ENCODE results near the gene ARHGAP30. TPM values are rescaled to one million over a fixed set of nuclear protein-coding genes. Genes with fewer than 3 reads are reported as not detected.

ARHGAP30 gene
- total and polyA plus RNA-seq, 2 experiments from 2014 or later = 0.21 TPM; not detected in 1

DNA sequence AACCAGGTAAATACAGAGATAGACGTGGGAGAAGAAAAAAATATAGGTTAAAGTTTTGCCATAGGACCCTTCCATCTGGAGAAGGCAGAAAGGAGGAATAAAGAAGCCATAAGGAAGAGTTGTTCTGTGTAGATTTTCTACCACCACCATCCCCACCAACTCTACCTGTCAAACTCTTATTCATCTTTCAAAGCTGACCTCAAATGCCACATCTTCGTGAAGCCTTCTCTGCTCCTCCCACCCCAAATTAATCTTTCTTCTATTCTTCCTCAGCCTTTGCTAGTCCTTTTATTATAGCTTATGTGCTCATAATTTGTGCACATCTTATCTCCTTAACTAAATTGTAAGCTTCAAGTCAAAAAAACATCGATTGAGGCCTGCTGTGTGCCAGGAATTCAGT lies 20.9 kb upstream of the ARHGAP30 start:
- DNase-seq = no peak
- H3K9me2 ChIP-seq (ENCODE audit: insufficient read depth) = no peaks in the 10 kb centered on the region
- no peaks in the 10 kb centered on the region for H3K79me2 ChIP-seq (ENCODE audit: insufficient read depth)
- no peaks in the 10 kb centered on the region for H4K20me1 ChIP-seq (ENCODE audit: insufficient read depth)
- no peak overlapping the region for H3K4me2 ChIP-seq (ENCODE audit: unreplicated experiment)
- in situ Hi-C loops (cut with MboI) = loop anchor here (10.0 kb wide), 1 partner anchor 96 kb away; no protein-coding TSS in a partner anchor
- 80 to 92% methylated on average over 3 of the region's 3 CpGs for WGBS, 2 experiments (ENCODE audit: low coverage in 1 of 2, low lambda C conversion rate in 2 of 2, missing lambda C conversion rate in 2 of 2)
- H3K9me3 ChIP-seq (ENCODE audit: low read depth) = no peaks in the 10 kb centered on the region
- no peak for TF ChIP-seq EZH2 (IDR thresholded peaks at IDR 0.05; ENCODE audit: insufficient read depth, poor library complexity, severe bottlenecking)
- no peak for TF ChIP-seq EZH2phosphoT487 (IDR thresholded peaks at IDR 0.05; ENCODE audit: insufficient read depth, low read depth)
- H3K9ac ChIP-seq = no peak overlapping the region
- peaks cover 33% of the 10 kb centered on the region for H3K4me1 ChIP-seq (ENCODE audit: insufficient read depth)
- no peaks in the 10 kb centered on the region for H3K36me3 ChIP-seq (ENCODE audit: low read depth)
- no peaks in the 10 kb centered on the region for H3K27me3 ChIP-seq (replicated peaks; ENCODE audit: insufficient read depth)
- no peak overlapping the region for H3K4me3 ChIP-seq
- 0 out of 2 replicates have a peak, but pooled peaks cover 18% of the 10 kb centered on the region for H3F3A ChIP-seq (ENCODE audit: insufficient read depth)
- H2AFZ ChIP-seq = no peak overlapping the region
- H3K27ac ChIP-seq = no peak overlapping the region

DNA sequence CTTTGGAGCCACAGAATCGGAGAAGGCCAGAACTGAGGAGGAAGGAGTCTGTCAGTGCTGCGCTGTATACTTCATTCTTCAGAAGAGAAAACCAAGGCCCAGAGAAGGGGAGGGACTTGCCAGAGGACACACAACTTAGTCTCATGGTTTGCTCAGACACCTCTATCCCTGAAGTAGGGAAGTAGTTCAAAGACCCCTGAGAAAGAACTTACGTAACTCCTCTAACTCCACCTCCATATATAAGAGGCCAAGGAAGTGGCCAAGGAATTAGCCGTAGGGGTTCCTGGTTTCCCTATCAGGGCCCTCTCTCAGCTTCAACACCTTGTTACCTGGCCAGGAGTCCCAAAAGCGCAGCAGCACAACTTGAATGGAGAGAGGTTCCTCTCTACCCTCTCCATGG lies 20.2 kb upstream of the ARHGAP30 start:
- Histone ChIP-seq H3K27ac (no peak overlapping the region), H3K27me3 (replicated peaks; ENCODE audit: insufficient read depth) (no peaks in the 10 kb centered on the region), H3K36me3 (ENCODE audit: low read depth) (no peaks in the 10 kb centered on the region), H3K9ac (no peak overlapping the region), H4K20me1 (ENCODE audit: insufficient read depth) (no peaks in the 10 kb centered on the region), H3F3A (ENCODE audit: insufficient read depth) (0 out of 2 replicates have a peak, but pooled peaks cover 18% of the 10 kb centered on the region), H2AFZ (no peak overlapping the region), H3K9me2 (ENCODE audit: insufficient read depth) (no peaks in the 10 kb centered on the region), H3K4me3 (no peak overlapping the region), H3K4me1 (ENCODE audit: insufficient read depth) (peaks cover 39% of the 10 kb centered on the region), H3K4me2 (ENCODE audit: unreplicated experiment) (no peak overlapping the region), H3K9me3 (ENCODE audit: low read depth) (no peaks in the 10 kb centered on the region), H3K79me2 (ENCODE audit: insufficient read depth) (no peaks in the 10 kb centered on the region)
- no peak for DNase-seq
- TF ChIP-seq EZH2 (IDR thresholded peaks at IDR 0.05; ENCODE audit: insufficient read depth, poor library complexity, severe bottlenecking) = no peak
- no peak for TF ChIP-seq EZH2phosphoT487 (IDR thresholded peaks at IDR 0.05; ENCODE audit: insufficient read depth, low read depth)
- in situ Hi-C loops (cut with MboI) = loop anchor here (10.0 kb wide), 1 partner anchor 95 kb away; no protein-coding TSS in a partner anchor
- 96 to 97% methylated on average over 5 of the region's 5 CpGs for WGBS, 2 experiments (ENCODE audit: low coverage in 1 of 2, low lambda C conversion rate in 2 of 2, missing lambda C conversion rate in 2 of 2)

DNA sequence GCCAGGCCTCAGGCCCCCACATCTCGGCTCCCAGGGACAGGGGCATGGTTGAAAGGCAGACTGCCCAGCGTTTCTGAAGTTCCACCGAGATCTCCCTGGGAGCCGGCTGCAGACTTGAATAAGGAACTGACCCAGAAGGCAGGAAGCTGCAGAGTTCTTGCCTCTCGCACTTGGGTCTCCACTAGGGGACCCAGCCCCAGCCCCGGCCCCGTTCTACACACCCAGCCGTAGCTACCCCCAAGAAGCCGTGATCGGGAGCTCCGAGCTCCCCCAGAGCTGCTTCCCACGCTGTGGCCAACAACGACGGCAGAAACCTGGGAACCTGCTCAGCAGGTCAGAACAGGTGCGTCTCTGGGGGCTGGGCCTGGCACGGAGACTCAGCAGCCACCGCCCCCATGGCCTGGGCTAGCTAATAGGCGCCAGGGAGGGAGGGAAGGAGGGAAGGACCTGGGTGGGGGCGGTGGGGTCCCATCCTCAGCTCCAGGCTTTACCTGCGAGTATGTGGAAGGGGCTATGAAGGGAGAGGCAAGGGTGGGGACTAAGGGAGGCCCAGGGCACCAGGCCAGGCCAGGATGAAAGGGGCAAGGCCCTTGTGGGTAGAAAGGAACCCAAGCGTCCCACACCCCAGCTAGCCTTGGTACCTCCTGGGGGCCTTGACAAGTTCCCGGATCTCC lies 19.7 kb upstream of the ARHGAP30 start, which contains the start of gene NECTIN4:
NECTIN4 (minus strand) TSS at position 308 of the 674 bp plus-strand sequence; CDS start at position 46, 262 bp downstream.
- in situ Hi-C loops (cut with MboI) = no loop called here
- Histone ChIP-seq H3K4me1 (ENCODE audit: insufficient read depth) (peaks cover 44% of the 10 kb centered on the region), H3K79me2 (ENCODE audit: insufficient read depth) (no peaks in the 10 kb centered on the region), H4K20me1 (ENCODE audit: insufficient read depth) (no peaks in the 10 kb centered on the region), H2AFZ (peak within 1 kb of the TSS; percentile 40; the same call in 1 of the 2 replicates), H3K9me2 (ENCODE audit: insufficient read depth) (no peaks in the 10 kb centered on the region), H3K9ac (0 out of 2 replicates have a peak within 1 kb of the TSS, but pooled peaks have one; percentile 17), H3K4me2 (ENCODE audit: unreplicated experiment) (peak within 1 kb of the TSS; percentile 16), H3K27ac (peak within 1 kb of the TSS; percentile 32), H3F3A (ENCODE audit: insufficient read depth) (0 out of 2 replicates have a peak, but pooled peaks cover 18% of the 10 kb centered on the region), H3K27me3 (replicated peaks; ENCODE audit: insufficient read depth) (no peaks in the 10 kb centered on the region), H3K36me3 (ENCODE audit: low read depth) (no peaks in the 10 kb centered on the region), H3K4me3 (no peak within 1 kb of the TSS), H3K9me3 (ENCODE audit: low read depth) (no peaks in the 10 kb centered on the region)
- WGBS, 2 experiments (ENCODE audit: low coverage in 1 of 2, low lambda C conversion rate in 2 of 2, missing lambda C conversion rate in 2 of 2) = 67 to 75% methylated on average over 17 to 22 of the region's 22 CpGs
- no peak for TF ChIP-seq EZH2phosphoT487 (IDR thresholded peaks at IDR 0.05; ENCODE audit: insufficient read depth, low read depth)
- DNase-seq = no peak

DNA sequence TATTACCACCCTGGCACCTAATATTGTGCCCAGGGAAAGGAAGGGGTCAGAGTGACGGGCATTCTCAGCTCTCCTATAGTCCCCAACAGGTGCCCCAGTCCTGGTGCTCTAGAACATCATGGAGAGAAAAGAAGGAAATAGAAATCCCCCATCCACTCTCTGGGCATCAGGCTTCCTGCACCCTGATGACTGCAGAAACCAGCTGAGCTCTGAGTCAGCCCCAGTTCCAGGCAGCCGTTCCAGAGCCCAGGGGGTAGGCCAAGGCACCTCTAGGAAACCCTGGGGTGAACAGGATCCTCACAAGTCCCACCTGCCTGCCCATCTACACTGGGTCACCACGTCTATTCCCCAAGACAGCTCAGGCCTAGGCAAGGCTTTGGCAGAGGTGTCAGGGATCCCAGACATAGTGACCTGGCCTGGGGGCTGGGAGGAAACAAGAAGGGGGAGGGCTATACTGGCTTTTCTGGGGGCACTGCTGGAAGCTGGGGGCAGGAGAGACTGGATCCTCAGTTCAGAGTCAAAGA lies 19.0 kb upstream of the ARHGAP30 start:
- in situ Hi-C loops (cut with MboI) = no loop called here

More for the DNA sequence above, 19.0 kb upstream of the ARHGAP30 start:
- H4K20me1 ChIP-seq (ENCODE audit: insufficient read depth) = no peaks in the 10 kb centered on the region
- no peaks in the 10 kb centered on the region for H3K36me3 ChIP-seq (ENCODE audit: low read depth)
- no peaks in the 10 kb centered on the region for H3K27me3 ChIP-seq (replicated peaks; ENCODE audit: insufficient read depth)
- H3K4me2 ChIP-seq (ENCODE audit: unreplicated experiment) = peak overlapping the region; percentile 16
- H3F3A ChIP-seq (ENCODE audit: insufficient read depth) = peaks cover 25% of the 10 kb centered on the region; the same call in 1 of the 2 replicates
- DNase-seq = peak; percentile 78
- peak overlapping the region; percentile 32 for H3K27ac ChIP-seq
- 48 to 51% methylated on average over 3 of the region's 3 CpGs for WGBS, 2 experiments (ENCODE audit: low coverage in 1 of 2, low lambda C conversion rate in 2 of 2, missing lambda C conversion rate in 2 of 2)
- no peaks in the 10 kb centered on the region for H3K9me3 ChIP-seq (ENCODE audit: low read depth)
- H3K4me3 ChIP-seq = no peak overlapping the region
- peak overlapping the region; percentile 40; the same call in 1 of the 2 replicates for H2AFZ ChIP-seq
- no peaks in the 10 kb centered on the region for H3K79me2 ChIP-seq (ENCODE audit: insufficient read depth)
- no peak for TF ChIP-seq EZH2 (IDR thresholded peaks at IDR 0.05; ENCODE audit: insufficient read depth, poor library complexity, severe bottlenecking)
- no peak for TF ChIP-seq EZH2phosphoT487 (IDR thresholded peaks at IDR 0.05; ENCODE audit: insufficient read depth, low read depth)
- H3K9me2 ChIP-seq (ENCODE audit: insufficient read depth) = no peaks in the 10 kb centered on the region
- 0 out of 2 replicates have a peak overlapping the region, but pooled peaks have one; percentile 17 for H3K9ac ChIP-seq
- peaks cover 51% of the 10 kb centered on the region for H3K4me1 ChIP-seq (ENCODE audit: insufficient read depth)
